Subcutaneous abdominal adipose tissue (tissue), 5 donors: ENCODE data around the gene LSM5.

Source experiments
- H3K27ac ChIP-seq: one replicate; pipeline ENCODE4 v1.7.0; 2013; ENCODE audit warnings: low read depth, mild to moderate bottlenecking, inconsistent platforms, low read length, moderate library complexity
- H3K27me3 ChIP-seq, 5 donors: one replicate each; pipeline ENCODE4 v1.7.0; 2013; ENCODE audit warnings: low read length in 5 of 5, inconsistent platforms in 1 of 5; ENCODE audit not compliant: control insufficient read depth in 5 of 5, insufficient read depth in 4 of 5
- H3K36me3 ChIP-seq, 5 donors: one replicate each; pipeline ENCODE4 v1.7.0; 2013; ENCODE audit warnings: low read length in 5 of 5; ENCODE audit not compliant: control insufficient read depth in 5 of 5, insufficient read depth in 5 of 5
- H3K4me1 ChIP-seq, 5 donors: one replicate each; pipeline ENCODE4 v1.7.0; 2013; ENCODE audit warnings: low read length in 5 of 5, mild to moderate bottlenecking in 3 of 5, moderate library complexity in 1 of 5; ENCODE audit not compliant: control insufficient read depth in 5 of 5, insufficient read depth in 5 of 5
- H3K4me3 ChIP-seq, 5 donors: one replicate each; pipeline ENCODE4 v1.7.0; 2013; ENCODE audit warnings: low read length in 5 of 5, low read depth in 1 of 5
- H3K9ac ChIP-seq, 5 donors: one replicate each; pipeline ENCODE4 v1.7.0; 2013; ENCODE audit warnings: low read length in 5 of 5, mild to moderate bottlenecking in 4 of 5, moderate library complexity in 3 of 5
- H3K9me3 ChIP-seq, 5 donors: one replicate each; pipeline ENCODE4 v1.7.0; 2013; ENCODE audit warnings: low read length in 5 of 5; ENCODE audit not compliant: control insufficient read depth in 5 of 5
- donor health status: healthy.
- donor health status: healthy.
- donor health status: healthy.
- donor health status: healthy.
- donor health status: healthy.

Gene LSM5

DNA sequence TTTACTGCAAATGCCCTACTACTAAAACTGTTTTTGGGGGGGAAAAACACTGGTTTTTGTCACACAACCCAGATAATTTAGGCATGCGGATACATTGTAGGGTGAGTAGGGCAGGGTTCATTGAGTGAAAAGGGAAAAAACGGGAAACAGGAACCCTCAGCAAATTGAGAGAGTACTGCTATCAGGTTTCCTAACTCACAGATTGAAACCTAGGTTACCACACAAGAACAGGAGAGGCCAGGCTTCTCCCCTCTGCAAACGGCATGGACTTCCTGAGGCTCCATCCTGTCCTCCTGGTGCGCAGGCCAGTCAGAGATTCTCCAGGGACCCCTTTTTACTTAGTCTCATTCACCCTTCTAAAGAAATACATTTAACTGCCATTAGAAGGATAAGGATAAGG lies 35.7 kb upstream of the LSM5 start:
- Histone ChIP-seq H3K9me3 (peaks cover 0 to 2% (median 0%) of the 10 kb centered on the region in 5 donors), H3K27ac (no peak overlapping the region), H3K36me3 (peaks cover 0 to 3% (median 0%) of the 10 kb centered on the region in 5 donors), H3K4me3 (no peak overlapping the region), H3K9ac (peak overlapping the region in 1 of 5 donors; percentile 35), H3K4me1 (peaks cover 0 to 16% (median 9%) of the 10 kb centered on the region in 5 donors), H3K27me3 (no peaks in the 10 kb centered on the region)

DNA sequence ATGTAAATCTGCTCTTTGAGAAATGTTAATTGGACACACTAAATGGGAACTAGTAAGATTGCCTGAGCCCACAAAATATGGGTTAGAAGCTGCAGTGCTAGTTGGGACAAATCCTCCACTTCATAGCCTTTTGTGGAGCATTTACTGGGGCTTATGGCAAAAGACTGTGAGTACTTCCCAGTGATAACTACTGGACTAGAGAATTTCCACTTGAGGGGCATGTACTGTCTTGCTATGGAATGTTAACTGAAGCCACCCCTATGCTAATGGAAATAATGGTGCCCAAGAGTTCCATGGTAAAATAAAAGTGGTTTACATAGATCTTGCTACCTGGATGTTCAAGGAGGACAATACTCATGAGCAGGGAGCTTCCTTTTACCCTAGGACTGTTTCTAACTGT lies 34.5 kb upstream of the LSM5 start:
- no peaks in the 10 kb centered on the region for H3K27me3 ChIP-seq

DNA sequence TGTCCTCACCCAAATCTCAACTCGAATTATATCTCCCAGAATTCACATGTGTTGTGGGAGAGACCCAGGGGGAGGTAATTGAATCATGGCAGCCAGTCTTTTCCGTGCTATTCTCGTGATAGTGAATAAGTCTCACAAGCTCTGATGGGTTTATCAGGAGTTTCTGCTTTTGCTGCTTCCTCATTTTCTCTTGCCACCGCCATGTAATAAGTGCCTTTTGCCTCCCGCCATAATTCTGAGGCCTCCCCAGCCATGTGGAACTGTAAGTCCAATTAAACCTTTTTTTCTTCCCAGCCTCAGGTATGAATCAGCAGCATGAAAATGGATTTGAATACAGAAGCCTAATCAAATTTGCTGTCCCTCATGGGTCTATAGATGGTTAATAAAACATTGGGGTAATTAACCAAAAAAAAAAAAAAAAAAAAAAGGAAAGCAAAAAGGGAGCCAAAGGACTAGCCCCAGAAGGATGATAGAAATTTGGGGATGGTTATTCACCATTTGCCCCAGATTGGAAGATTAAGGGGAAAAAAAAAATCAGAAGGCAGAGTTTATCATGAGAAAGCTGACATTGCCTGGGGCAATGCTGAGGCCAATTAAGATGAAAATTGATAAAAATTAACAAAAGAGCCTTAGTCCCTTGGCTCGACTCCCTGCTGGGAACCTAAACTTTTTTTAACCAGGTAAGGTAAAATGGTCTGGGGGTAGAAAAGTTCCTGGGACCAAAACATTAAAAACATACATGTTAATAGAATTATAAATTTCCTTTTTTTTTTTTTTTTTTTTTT lies 32.8 kb upstream of the LSM5 start:
- H3K4me1 ChIP-seq = peaks cover 0 to 16% (median 9%) of the 10 kb centered on the region in 5 donors
- no peaks in the 10 kb centered on the region for H3K27me3 ChIP-seq
- peaks cover 0 to 7% (median 0%) of the 10 kb centered on the region in 5 donors for H3K36me3 ChIP-seq
- H3K9ac ChIP-seq = no peak overlapping the region
- H3K4me3 ChIP-seq = no peak overlapping the region
- no peak overlapping the region for H3K27ac ChIP-seq
- H3K9me3 ChIP-seq = peaks cover 0 to 10% (median 7%) of the 10 kb centered on the region in 5 donors

More for the DNA sequence above, 34.5 kb upstream of the LSM5 start:
- no peak overlapping the region for H3K27ac ChIP-seq
- no peak overlapping the region for H3K4me3 ChIP-seq
- H3K9me3 ChIP-seq = peaks cover 0 to 8% (median 3%) of the 10 kb centered on the region in 5 donors
- peaks cover 0 to 10% (median 0%) of the 10 kb centered on the region in 5 donors for H3K36me3 ChIP-seq
- H3K4me1 ChIP-seq = peaks cover 0 to 16% (median 9%) of the 10 kb centered on the region in 5 donors
- H3K9ac ChIP-seq = no peak overlapping the region

DNA sequence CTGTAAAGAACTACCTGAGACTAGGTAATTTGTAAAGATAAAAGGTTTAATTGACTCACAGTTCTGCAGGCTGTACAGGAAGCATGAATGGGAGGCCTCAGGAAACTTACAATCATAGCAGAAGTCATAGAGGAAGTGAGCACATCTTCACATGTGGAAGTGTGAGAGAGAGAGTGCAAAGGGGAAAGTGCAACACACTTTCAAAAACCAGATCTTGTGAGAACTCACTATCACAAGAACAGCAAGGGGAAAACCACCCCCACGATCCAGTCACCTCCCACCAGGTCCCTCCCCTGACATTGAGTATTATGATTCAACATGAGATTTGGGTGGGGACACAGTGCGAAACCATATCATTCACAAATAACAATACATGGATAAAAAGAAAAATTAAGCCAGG lies 29.6 kb upstream of the LSM5 start:
- H3K9me3 ChIP-seq = peaks cover 0 to 10% (median 7%) of the 10 kb centered on the region in 5 donors
- H3K9ac ChIP-seq = no peak overlapping the region
- peaks cover 0 to 8% (median 0%) of the 10 kb centered on the region in 5 donors for H3K36me3 ChIP-seq
- no peak overlapping the region for H3K27ac ChIP-seq
- peaks cover 0 to 9% (median 3%) of the 10 kb centered on the region in 5 donors for H3K4me1 ChIP-seq
- peak overlapping the region in 1 of 5 donors; percentile 7 for H3K4me3 ChIP-seq
- no peaks in the 10 kb centered on the region for H3K27me3 ChIP-seq

GRCh38 chr7:32518534-32519140 lies 28.5 kb upstream of the LSM5 start:
- Histone ChIP-seq H3K36me3 (peaks cover 0 to 8% (median 0%) of the 10 kb centered on the region in 5 donors), H3K9ac (no peak overlapping the region), H3K4me3 (no peak overlapping the region), H3K9me3 (peaks cover 0 to 10% (median 7%) of the 10 kb centered on the region in 5 donors), H3K27ac (no peak overlapping the region), H3K27me3 (no peaks in the 10 kb centered on the region), H3K4me1 (peaks cover 0 to 9% (median 3%) of the 10 kb centered on the region in 5 donors)

- H3K27ac ChIP-seq = no peak overlapping the region
- H3K4me3 ChIP-seq = no peak overlapping the region
- H3K36me3 ChIP-seq = peaks cover 0 to 8% (median 0%) of the 10 kb centered on the region in 5 donors
- H3K9me3 ChIP-seq = peaks cover 0 to 10% (median 5%) of the 10 kb centered on the region in 5 donors
- H3K4me1 ChIP-seq = peaks cover 0 to 8% (median 3%) of the 10 kb centered on the region in 5 donors
- H3K27me3 ChIP-seq = no peaks in the 10 kb centered on the region
- H3K9ac ChIP-seq = no peak overlapping the region
Measured at GRCh38 chr7:32516551-32517100, 26.4 kb upstream of the LSM5 start.

DNA sequence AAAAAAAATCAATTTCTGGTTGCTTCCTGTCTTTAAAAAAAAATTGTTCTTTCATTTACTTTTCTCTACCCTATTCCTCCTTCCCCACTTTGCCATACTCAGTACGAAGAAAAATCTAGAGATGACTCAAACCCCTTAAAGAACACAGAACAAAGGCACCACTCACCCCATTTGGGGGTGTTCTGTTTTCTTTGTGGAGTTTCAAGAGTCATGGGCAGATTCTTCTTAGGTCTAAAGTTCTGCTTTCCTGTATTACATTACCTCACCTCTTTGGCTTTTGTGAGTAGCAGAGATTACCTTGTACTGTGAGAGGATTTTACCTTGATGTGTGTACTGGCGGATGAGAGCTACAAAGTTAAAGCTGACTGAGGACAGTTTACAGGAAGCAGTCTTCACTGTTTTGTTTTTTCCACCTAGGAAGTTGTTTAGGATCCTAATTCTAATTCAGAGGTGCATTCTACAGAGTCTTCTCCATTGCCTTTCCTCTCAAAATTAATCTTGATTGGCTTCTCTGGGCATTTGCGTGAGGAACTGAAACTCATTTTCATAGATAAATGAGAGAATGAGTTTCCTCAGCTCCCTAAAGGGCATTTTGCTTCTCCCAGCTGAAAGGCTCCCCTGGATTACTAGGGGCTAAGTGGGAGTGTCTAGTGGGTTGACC lies 25.8 kb upstream of the LSM5 start:
- peaks cover 0 to 8% (median 0%) of the 10 kb centered on the region in 5 donors for H3K36me3 ChIP-seq
- no peak overlapping the region for H3K4me3 ChIP-seq
- no peak overlapping the region for H3K27ac ChIP-seq

DNA sequence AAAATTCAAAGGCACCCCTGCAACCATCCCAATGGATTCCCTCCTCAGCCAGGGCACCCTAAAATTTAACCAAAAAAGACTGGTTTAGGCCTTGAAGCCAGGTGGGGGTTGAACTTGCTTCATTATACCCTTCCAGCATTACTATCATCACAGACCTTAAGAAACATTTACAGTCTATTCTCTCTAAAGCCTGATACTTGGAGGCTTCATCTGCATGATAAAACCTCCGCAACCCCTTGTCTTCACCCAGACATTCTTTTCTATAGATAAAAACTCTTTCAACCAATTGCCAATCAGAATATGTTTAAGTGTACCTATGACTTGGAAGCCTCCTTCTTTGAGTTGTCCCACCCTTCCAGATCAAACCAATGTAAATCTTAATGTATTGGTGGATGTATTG lies 23.0 kb upstream of the LSM5 start:
- peaks cover 0 to 3% (median 0%) of the 10 kb centered on the region in 5 donors for H3K4me1 ChIP-seq
- H3K27ac ChIP-seq = no peak overlapping the region
- H3K9ac ChIP-seq = no peak overlapping the region
- no peaks in the 10 kb centered on the region for H3K9me3 ChIP-seq
- peaks cover 0 to 8% (median 0%) of the 10 kb centered on the region in 5 donors for H3K36me3 ChIP-seq
- no peaks in the 10 kb centered on the region for H3K27me3 ChIP-seq
- no peak overlapping the region for H3K4me3 ChIP-seq

More for the DNA sequence above, 25.8 kb upstream of the LSM5 start:
- peaks cover 0 to 3% (median 0%) of the 10 kb centered on the region in 5 donors for H3K4me1 ChIP-seq
- no peaks in the 10 kb centered on the region for H3K27me3 ChIP-seq
- no peak overlapping the region for H3K9ac ChIP-seq
- H3K9me3 ChIP-seq = peaks cover 0 to 10% (median 5%) of the 10 kb centered on the region in 5 donors

GRCh38 chr7:32511791-32512190 lies 21.6 kb upstream of the LSM5 start:
- Histone ChIP-seq H3K27ac (no peak overlapping the region), H3K27me3 (no peaks in the 10 kb centered on the region), H3K9me3 (no peaks in the 10 kb centered on the region), H3K4me3 (no peak overlapping the region), H3K36me3 (peaks cover 0 to 5% (median 0%) of the 10 kb centered on the region in 5 donors), H3K4me1 (peaks cover 0 to 3% (median 0%) of the 10 kb centered on the region in 5 donors), H3K9ac (no peak overlapping the region)
